GM12875 (cell line): ENCODE results near the gene EYA2.

Experiments
- H3K4me3 ChIP-seq: one replicate; pipeline ENCODE4 v1.5.1; 2011; ENCODE audit warnings: low read depth, low read length, control low read depth
- TF ChIP-seq, protein P1 (sequence below): IDR thresholded peaks from 2 replicates; pipeline ENCODE4 v1.5.1; 2011; ENCODE audit warnings: low read depth, mild to moderate bottlenecking, control low read depth, inconsistent platforms, low read length, moderate library complexity, borderline replicate concordance; ENCODE audit not compliant: insufficient read depth

The EYA2 gene

DNA sequence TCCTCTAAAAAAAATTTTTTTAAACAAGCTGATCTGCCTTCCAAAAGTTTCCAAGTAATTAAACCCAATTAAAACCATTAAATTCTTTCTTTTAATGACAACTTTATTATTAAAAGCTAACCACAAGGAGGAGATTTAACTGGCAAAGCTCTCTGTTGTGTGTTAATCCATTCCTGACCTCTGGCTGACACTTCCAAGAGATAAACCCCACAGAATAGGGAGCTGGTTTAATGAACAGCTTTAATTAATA, 230.8 kb downstream of the EYA2 start:
- TF ChIP-seq, protein P1, sequence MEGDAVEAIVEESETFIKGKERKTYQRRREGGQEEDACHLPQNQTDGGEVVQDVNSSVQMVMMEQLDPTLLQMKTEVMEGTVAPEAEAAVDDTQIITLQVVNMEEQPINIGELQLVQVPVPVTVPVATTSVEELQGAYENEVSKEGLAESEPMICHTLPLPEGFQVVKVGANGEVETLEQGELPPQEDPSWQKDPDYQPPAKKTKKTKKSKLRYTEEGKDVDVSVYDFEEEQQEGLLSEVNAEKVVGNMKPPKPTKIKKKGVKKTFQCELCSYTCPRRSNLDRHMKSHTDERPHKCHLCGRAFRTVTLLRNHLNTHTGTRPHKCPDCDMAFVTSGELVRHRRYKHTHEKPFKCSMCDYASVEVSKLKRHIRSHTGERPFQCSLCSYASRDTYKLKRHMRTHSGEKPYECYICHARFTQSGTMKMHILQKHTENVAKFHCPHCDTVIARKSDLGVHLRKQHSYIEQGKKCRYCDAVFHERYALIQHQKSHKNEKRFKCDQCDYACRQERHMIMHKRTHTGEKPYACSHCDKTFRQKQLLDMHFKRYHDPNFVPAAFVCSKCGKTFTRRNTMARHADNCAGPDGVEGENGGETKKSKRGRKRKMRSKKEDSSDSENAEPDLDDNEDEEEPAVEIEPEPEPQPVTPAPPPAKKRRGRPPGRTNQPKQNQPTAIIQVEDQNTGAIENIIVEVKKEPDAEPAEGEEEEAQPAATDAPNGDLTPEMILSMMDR, result no peak
- no peak overlapping the region for H3K4me3 ChIP-seq

GRCh38 chr20:47125758-47126591, 231.3 kb downstream of the EYA2 start:
- H3K4me3 ChIP-seq, result no peak overlapping the region
- TF ChIP-seq, protein P1, result no peak

DNA sequence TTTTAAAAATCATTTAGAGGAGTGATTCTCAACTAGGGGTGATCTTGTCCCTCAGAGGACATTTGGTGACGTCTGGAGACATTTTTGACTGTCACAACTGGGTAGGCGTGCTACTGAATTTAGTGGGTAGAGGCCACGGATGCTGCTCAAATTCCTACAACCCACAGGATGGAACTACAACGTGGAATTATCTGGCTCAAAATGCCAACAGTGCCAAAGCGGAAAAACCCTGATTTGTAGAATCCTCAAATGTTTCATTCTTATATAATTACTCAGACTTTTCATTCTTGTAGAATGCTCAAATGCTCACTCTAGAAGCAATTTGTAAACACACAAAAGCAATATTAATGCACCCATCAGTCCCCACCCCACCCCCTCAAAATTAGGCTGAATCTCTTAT, 232.1 kb downstream of the EYA2 start:
- no peak overlapping the region for H3K4me3 ChIP-seq
- TF ChIP-seq, protein P1, result no peak

GRCh38 chr20:47127546-47127945, 232.9 kb downstream of the EYA2 start:
- no peak overlapping the region for H3K4me3 ChIP-seq
- TF ChIP-seq, protein P1, result no peak

DNA sequence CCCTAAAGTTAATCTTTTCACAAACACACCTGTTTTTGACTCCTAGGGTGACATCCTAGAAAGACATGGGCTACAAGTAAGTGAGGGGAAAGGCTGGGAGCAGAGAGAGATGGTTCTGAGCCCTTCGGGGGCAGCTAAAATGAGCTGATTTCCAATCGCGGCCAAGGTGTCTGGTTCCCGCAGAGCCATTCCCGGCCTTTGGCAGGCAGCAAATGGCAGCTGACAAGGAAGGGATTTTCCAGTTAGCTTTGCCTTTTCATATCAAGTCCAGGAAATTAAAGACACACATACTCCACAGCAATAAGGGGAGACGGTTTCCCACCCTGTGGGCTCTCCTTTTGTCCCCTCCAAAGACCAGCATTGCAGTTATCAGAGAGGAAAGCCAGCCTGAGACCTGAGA, 233.4 kb downstream of the EYA2 start:
- no peak overlapping the region for H3K4me3 ChIP-seq
- TF ChIP-seq, protein P1, result no peak

GRCh38 chr20:47129306-47129705, 234.7 kb downstream of the EYA2 start:
- TF ChIP-seq, protein P1, result no peak
- no peak overlapping the region for H3K4me3 ChIP-seq

- no peak overlapping the region for H3K4me3 ChIP-seq
- TF ChIP-seq, protein P1, result no peak
These were observed 239.3 kb downstream of the EYA2 start for GRCh38 chr20:47133809-47134456.
